Psoas muscle (tissue), 8 donors: ENCODE measurements around the gene DPP10. TPM values are rescaled to one million over a fixed set of nuclear protein-coding genes. Genes with fewer than 3 reads are reported as not detected.

Experiments used
- ATAC-seq, 4 donors: fragments of 200-7000 bp; cut with Tn5 transposase; one replicate each; pipeline ENCODE4 v1.9.1; 2020; ENCODE audit warnings: moderate library complexity in 3 of 4, mild to moderate bottlenecking in 2 of 4
- DNase-seq, 2 donors: peaks; one replicate each; pipeline ENCODE4 v3.0.0-alpha.2; 2020
- H3K27ac ChIP-seq: fragments of 200-600 bp; one replicate; pipeline ENCODE4 v1.8.0; 2022
- H3K27me3 ChIP-seq, 3 donors: fragments of 200-600 bp in 1 of 3; one replicate each; pipeline versions ENCODE4 v1.6.1 to v1.8.0; 2013 to 2022; ENCODE audit warnings: low read length in 2 of 3, mild to moderate bottlenecking in 2 of 3, moderate library complexity in 1 of 3; ENCODE audit not compliant: insufficient read depth in 3 of 3
- H3K36me3 ChIP-seq, 2 donors: fragments of 200-600 bp in 1 of 2; one replicate each; pipeline versions ENCODE4 v1.6.1 to v1.8.0; 2013 to 2022; ENCODE audit warnings: low read depth in 1 of 2, mild to moderate bottlenecking in 1 of 2, moderate library complexity in 1 of 2; ENCODE audit not compliant: insufficient read depth in 1 of 2
- H3K4me1 ChIP-seq: fragments of 200-600 bp; one replicate; pipeline ENCODE4 v1.8.0; 2022
- H3K4me3 ChIP-seq: fragments of 200-600 bp; one replicate; pipeline ENCODE4 v1.8.0; 2022; ENCODE audit warnings: mild to moderate bottlenecking
- H3K9me3 ChIP-seq: fragments of 200-600 bp; one replicate; pipeline ENCODE4 v1.8.0; 2022
- CTCF ChIP-seq: fragments of 200-600 bp; IDR thresholded peaks from one replicate; pipeline ENCODE4 v1.8.0; 2022; ENCODE audit warnings: antibody characterized with exemption
- WGBS, 3 donors: extraction: QIAGEN DNeasy Blood & Tissue Kit; methylation state at CpG; one replicate each; pipeline versions ENCODE4 v1.1.6 to v1.1.7; 2013; 5-methylcytosine and 5-hydroxymethylcytosine counted together
- intact Hi-C, 2 donors: fragments of 100-400 bp; cut with DNase I; formaldehyde crosslinking; loops; one replicate each; pipeline versions ENCODE4 v1.11.0 to v1.14.2; 2022
- polyA plus RNA-seq, 3 donors: library from polyadenylated mRNA; stranded (reverse); fragments of 200-250 nt; gene quantifications; one replicate each; pipeline ENCODE4 v1.2.3, GENCODE V29; 2013
- total RNA-seq, 4 donors: library from RNA; stranded (reverse); fragmentation: NEBNext Ultra II Directional in 2 of 4; extraction: Animal tissue kit (Norgen Biotek cat#: 25700) in 2 of 4; gene quantifications; one replicate each; pipeline versions ENCODE4 v1.2.1 to v1.2.4, GENCODE V29; 2021 to 2023
- donor health status: healthy with polysubstance abuse.
- donor health status: DM: no; HTN: no; CAD: no; lungs with moderate emphysema.
- donor health status: Bipolar disorder and iron deficiency.
- donor health status: healthy.
- donor health status: DM: yes; HTN: yes; CAD: no.
- donor health status: DM: no; HTN: no; CAD: no.
- donor health status: DM: no; HTN: no; CAD: no.
- donor health status: DM: yes; HTN: yes; CAD: no.

Gene DPP10
- total and polyA plus RNA-seq, 7 donors = 0.01 to 0.11 TPM; not detected in 5

- intact Hi-C loops = no loop called here
- no peak for DNase-seq
- no peaks in the 10 kb centered on the region for H3K9me3 ChIP-seq
- TF ChIP-seq CTCF = no peak
- no peak overlapping the region for H3K27ac ChIP-seq
- no peaks in the 10 kb centered on the region for H3K27me3 ChIP-seq
- WGBS, 3 donors = 54 to 68% (median 65%) methylated on average over 2 of the region's 2 CpGs
- no peak for ATAC-seq
- H3K4me1 ChIP-seq = no peaks in the 10 kb centered on the region
- H3K4me3 ChIP-seq = no peak overlapping the region
- H3K36me3 ChIP-seq = no peaks in the 10 kb centered on the region
Observed at GRCh38 chr2:115774361-115774760, 1331.9 kb downstream of the DPP10 start.

GRCh38 chr2:115779085-115779632 lies 1336.7 kb downstream of the DPP10 start:
- TF ChIP-seq CTCF = no peak
- DNase-seq (no peak), ATAC-seq (no peak)
- WGBS, 3 donors = 60 to 72% (median 67%) methylated on average over 2 of the region's 2 CpGs
- no peak overlapping the region for H3K4me3 ChIP-seq
- intact Hi-C loops = no loop called here
- no peaks in the 10 kb centered on the region for H3K36me3 ChIP-seq
- H3K27me3 ChIP-seq = no peaks in the 10 kb centered on the region
- H3K9me3 ChIP-seq = no peaks in the 10 kb centered on the region
- no peak overlapping the region for H3K27ac ChIP-seq
- no peaks in the 10 kb centered on the region for H3K4me1 ChIP-seq

GRCh38 chr2:115782286-115782685 lies 1339.8 kb downstream of the DPP10 start:
- TF ChIP-seq CTCF = no peak
- H3K9me3 ChIP-seq = no peaks in the 10 kb centered on the region
- H3K27me3 ChIP-seq = no peaks in the 10 kb centered on the region
- no peak for ATAC-seq
- no peaks in the 10 kb centered on the region for H3K4me1 ChIP-seq
- no peak overlapping the region for H3K27ac ChIP-seq
- WGBS, 3 donors = 69 to 80% (median 78%) methylated on average over 4 of the region's 4 CpGs
- DNase-seq = no peak
- no peak overlapping the region for H3K4me3 ChIP-seq
- H3K36me3 ChIP-seq = no peaks in the 10 kb centered on the region
- intact Hi-C loops = no loop called here

- H3K4me1 ChIP-seq = no peaks in the 10 kb centered on the region
- intact Hi-C loops = no loop called here
- no peak overlapping the region for H3K27ac ChIP-seq
- no peak for TF ChIP-seq CTCF
- no peaks in the 10 kb centered on the region for H3K36me3 ChIP-seq
- WGBS, 3 donors = 75 to 77% (median 76%) methylated on average over 3 of the region's 3 CpGs
- H3K4me3 ChIP-seq = no peak overlapping the region
- DNase-seq (no peak), ATAC-seq (no peak)
- no peaks in the 10 kb centered on the region for H3K27me3 ChIP-seq
- H3K9me3 ChIP-seq = no peaks in the 10 kb centered on the region
Observed at GRCh38 chr2:115796078-115796477, 1353.6 kb downstream of the DPP10 start.

- ATAC-seq (no peak), DNase-seq (no peak)
- WGBS, 3 donors = 75 to 78% (median 77%) methylated on average over 3 of the region's 3 CpGs
- H3K9me3 ChIP-seq = no peaks in the 10 kb centered on the region
- intact Hi-C loops = no loop called here
- no peaks in the 10 kb centered on the region for H3K27me3 ChIP-seq
- H3K27ac ChIP-seq = no peak overlapping the region
- H3K36me3 ChIP-seq = no peaks in the 10 kb centered on the region
- H3K4me3 ChIP-seq = no peak overlapping the region
- no peaks in the 10 kb centered on the region for H3K4me1 ChIP-seq
- TF ChIP-seq CTCF = no peak
Observed at GRCh38 chr2:115807276-115807675, 1364.8 kb downstream of the DPP10 start.
